ENCODE measurements around the gene DXO.

DNA sequence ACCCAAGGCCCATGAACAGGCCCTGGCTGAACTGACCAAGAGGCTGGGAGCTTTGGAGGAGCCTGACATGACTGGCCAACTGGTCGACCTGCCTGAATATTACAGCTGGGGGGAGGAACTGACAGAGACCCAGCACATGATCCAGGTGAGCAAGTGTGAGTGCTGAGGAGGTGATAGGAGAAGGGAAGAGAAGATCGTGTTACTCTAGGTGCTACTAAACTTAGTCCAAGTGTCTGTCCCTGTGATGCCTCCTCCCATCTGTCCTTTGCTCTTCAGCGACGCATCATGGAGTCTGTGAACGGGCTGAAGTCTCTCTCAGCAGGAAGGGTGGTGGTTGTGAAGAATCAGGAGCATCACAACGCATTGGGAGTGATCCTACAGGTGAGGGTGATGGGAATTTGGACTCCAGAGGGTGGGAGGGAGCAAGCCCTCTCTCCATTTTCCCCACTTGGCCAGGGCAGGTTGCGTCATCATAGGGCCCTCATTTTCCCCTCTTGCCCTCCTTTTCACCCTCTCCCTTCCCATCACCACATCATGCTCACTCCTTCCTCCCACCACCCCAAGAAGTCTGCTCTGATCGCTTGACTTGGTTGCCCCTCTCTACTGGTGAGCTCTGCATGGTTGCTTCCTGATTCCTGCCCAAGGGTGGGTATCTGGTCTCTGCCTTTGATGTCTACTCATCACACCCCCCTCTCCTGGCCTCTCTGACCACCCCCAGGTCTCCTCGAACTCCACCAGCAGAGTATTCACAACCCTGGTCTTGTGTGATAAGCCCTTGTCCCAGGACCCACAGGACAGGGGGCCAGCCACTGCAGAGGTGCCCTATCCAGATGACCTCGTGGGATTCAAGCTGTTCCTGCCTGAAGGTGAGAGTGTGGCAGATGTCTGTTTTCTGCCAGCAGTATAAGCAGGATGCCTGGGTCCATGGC, 4.7 kb downstream of the DXO start:
- TF ChIP-seq GATA2 (IDR thresholded peaks at IDR 0.05; ENCODE audit: low read depth, low read length): no peak
- TF ChIP-seq GATA3 (IDR thresholded peaks at IDR 0.05; ENCODE audit: low read depth, low read length): no peak

Data from SH-SY5Y (cell line).